ENCODE measurements around the gene ELF5. TPM values are rescaled to one million over a fixed set of nuclear protein-coding genes. Genes with fewer than 3 reads are reported as not detected.

ELF5 gene
- total and polyA plus RNA-seq, 2 of the 8 experiments (the other 6 are each of a cell fraction or from before 2014, with no cell fraction given): not detected

DNA sequence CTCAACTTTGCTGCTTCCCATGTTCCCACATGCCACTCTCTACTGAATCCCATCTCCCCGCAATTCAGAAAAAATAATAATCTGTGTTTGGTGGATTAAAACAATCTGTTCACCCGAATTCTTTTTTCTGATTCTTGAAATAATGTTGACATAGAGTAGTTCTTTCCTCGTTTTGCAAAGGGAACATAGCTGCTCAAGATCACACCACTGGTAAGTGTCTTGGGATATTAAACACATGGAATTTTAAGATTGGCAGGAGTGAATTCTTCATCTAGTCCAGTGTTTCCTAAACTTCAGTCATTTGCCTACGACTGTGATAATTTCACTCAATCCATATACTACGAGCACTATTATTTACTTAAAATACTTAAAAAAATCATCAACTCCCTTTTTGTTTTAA lies 6.0 kb downstream of the ELF5 start:
- H3K23ac ChIP-seq (ENCODE audit: insufficient read length): no peak overlapping the region
- H3K27ac ChIP-seq (ENCODE audit: low read depth, low read length): no peak overlapping the region
- FAIRE-seq (no peak), DNase-seq (ENCODE audit: low read depth in 1 of 2, low spot score in 2 of 2) (no peak)
- H3K56ac ChIP-seq (replicated peaks; ENCODE audit: insufficient read length, low read depth, low read length): no peak overlapping the region
- H2AK5ac ChIP-seq (ENCODE audit: low read depth, low read length): no peak overlapping the region
- no peak overlapping the region for H3K14ac ChIP-seq (ENCODE audit: insufficient read length)
- no peak overlapping the region for H2BK12ac ChIP-seq (ENCODE audit: low read depth, low read length)
- no peak overlapping the region for H4K5ac ChIP-seq (ENCODE audit: insufficient read length, low read depth, low read length)
- ChIA-PET POLR2A (ENCODE audit: partially characterized antibody) (no interaction called here), CTCF (ENCODE audit: partially characterized antibody) (interaction anchor here (0.6 kb wide), 1 partner anchor 296 kb away, joined by 4 read pairs; no protein-coding TSS in a partner anchor)
- no peak overlapping the region for H4K91ac ChIP-seq (replicated peaks; ENCODE audit: insufficient read length, low read length)
- 85 to 100% methylated on average over 1 to 5 of the region's 5 CpGs for WGBS, 2 experiments (ENCODE audit: extremely low coverage in 1 of 2, insufficient coverage in 1 of 2, insufficient read length in 1 of 2, insufficient replicate concordance in 2 of 2, low coverage in 1 of 2, low lambda C conversion rate in 2 of 2, missing lambda C conversion rate in 1 of 2)
- H2BK120ac ChIP-seq (replicated peaks; ENCODE audit: low read depth, low read length): no peak overlapping the region
- no peak overlapping the region for H3K4ac ChIP-seq (replicated peaks; ENCODE audit: insufficient read length, low read depth, low read length)
- no peaks in the 10 kb centered on the region for H3K79me1 ChIP-seq (ENCODE audit: low read depth, low read length)
- no peak overlapping the region for H2BK5ac ChIP-seq (ENCODE audit: low read depth, low read length)
- H4K20me1 ChIP-seq (replicated peaks in 1 of 2; ENCODE audit: control insufficient read depth in 1 of 2, insufficient read depth in 2 of 2, low read length in 2 of 2): no peaks in the 10 kb centered on the region
- no peak overlapping the region for H3K9ac ChIP-seq (replicated peaks in 1 of 4; ENCODE audit: extremely low read depth in 1 of 4, low read depth in 3 of 4, low read length in 3 of 4)
- no peak overlapping the region for H2BK15ac ChIP-seq (ENCODE audit: low read length)
- no peaks in the 10 kb centered on the region for H3K27me3 ChIP-seq (replicated peaks in 1 of 4; ENCODE audit: control insufficient read depth in 3 of 4, extremely low read depth in 1 of 4, insufficient read depth in 3 of 4, low read length in 3 of 4)
- no peak overlapping the region for H3K4me3 ChIP-seq (ENCODE audit: extremely low read depth in 1 of 4, insufficient read depth in 2 of 4, low read depth in 3 of 4, low read length in 4 of 4)
- H3K18ac ChIP-seq (ENCODE audit: extremely low read depth, low read length): no peak overlapping the region
- H3K23me2 ChIP-seq (ENCODE audit: low read depth, low read length): no peaks in the 10 kb centered on the region
- H3K4me1 ChIP-seq (replicated peaks in 1 of 4; ENCODE audit: control insufficient read depth in 3 of 4, insufficient read depth in 4 of 4, low read length in 3 of 4): no peaks in the 10 kb centered on the region
- no peak overlapping the region for H2AFZ ChIP-seq (ENCODE audit: low read length)
- H3K4me2 ChIP-seq (ENCODE audit: insufficient read depth in 1 of 2, low read depth in 2 of 2, low read length in 2 of 2): no peak overlapping the region
- H3K79me2 ChIP-seq (ENCODE audit: control insufficient read depth in 1 of 2, insufficient read depth in 2 of 2, low read length in 2 of 2): no peaks in the 10 kb centered on the region
- H3K36me3 ChIP-seq (ENCODE audit: control insufficient read depth in 2 of 4, insufficient read depth in 4 of 4, low read length in 3 of 4): no peaks in the 10 kb centered on the region
- no peak overlapping the region for H4K8ac ChIP-seq (ENCODE audit: extremely low read depth, insufficient read depth, low read length)
- H2BK20ac ChIP-seq (ENCODE audit: low read length): no peak overlapping the region
- no peaks in the 10 kb centered on the region for H3K9me3 ChIP-seq (ENCODE audit: insufficient read depth in 2 of 2, low read depth in 1 of 2, low read length in 1 of 2)
- TF ChIP-seq, protein P1, sequence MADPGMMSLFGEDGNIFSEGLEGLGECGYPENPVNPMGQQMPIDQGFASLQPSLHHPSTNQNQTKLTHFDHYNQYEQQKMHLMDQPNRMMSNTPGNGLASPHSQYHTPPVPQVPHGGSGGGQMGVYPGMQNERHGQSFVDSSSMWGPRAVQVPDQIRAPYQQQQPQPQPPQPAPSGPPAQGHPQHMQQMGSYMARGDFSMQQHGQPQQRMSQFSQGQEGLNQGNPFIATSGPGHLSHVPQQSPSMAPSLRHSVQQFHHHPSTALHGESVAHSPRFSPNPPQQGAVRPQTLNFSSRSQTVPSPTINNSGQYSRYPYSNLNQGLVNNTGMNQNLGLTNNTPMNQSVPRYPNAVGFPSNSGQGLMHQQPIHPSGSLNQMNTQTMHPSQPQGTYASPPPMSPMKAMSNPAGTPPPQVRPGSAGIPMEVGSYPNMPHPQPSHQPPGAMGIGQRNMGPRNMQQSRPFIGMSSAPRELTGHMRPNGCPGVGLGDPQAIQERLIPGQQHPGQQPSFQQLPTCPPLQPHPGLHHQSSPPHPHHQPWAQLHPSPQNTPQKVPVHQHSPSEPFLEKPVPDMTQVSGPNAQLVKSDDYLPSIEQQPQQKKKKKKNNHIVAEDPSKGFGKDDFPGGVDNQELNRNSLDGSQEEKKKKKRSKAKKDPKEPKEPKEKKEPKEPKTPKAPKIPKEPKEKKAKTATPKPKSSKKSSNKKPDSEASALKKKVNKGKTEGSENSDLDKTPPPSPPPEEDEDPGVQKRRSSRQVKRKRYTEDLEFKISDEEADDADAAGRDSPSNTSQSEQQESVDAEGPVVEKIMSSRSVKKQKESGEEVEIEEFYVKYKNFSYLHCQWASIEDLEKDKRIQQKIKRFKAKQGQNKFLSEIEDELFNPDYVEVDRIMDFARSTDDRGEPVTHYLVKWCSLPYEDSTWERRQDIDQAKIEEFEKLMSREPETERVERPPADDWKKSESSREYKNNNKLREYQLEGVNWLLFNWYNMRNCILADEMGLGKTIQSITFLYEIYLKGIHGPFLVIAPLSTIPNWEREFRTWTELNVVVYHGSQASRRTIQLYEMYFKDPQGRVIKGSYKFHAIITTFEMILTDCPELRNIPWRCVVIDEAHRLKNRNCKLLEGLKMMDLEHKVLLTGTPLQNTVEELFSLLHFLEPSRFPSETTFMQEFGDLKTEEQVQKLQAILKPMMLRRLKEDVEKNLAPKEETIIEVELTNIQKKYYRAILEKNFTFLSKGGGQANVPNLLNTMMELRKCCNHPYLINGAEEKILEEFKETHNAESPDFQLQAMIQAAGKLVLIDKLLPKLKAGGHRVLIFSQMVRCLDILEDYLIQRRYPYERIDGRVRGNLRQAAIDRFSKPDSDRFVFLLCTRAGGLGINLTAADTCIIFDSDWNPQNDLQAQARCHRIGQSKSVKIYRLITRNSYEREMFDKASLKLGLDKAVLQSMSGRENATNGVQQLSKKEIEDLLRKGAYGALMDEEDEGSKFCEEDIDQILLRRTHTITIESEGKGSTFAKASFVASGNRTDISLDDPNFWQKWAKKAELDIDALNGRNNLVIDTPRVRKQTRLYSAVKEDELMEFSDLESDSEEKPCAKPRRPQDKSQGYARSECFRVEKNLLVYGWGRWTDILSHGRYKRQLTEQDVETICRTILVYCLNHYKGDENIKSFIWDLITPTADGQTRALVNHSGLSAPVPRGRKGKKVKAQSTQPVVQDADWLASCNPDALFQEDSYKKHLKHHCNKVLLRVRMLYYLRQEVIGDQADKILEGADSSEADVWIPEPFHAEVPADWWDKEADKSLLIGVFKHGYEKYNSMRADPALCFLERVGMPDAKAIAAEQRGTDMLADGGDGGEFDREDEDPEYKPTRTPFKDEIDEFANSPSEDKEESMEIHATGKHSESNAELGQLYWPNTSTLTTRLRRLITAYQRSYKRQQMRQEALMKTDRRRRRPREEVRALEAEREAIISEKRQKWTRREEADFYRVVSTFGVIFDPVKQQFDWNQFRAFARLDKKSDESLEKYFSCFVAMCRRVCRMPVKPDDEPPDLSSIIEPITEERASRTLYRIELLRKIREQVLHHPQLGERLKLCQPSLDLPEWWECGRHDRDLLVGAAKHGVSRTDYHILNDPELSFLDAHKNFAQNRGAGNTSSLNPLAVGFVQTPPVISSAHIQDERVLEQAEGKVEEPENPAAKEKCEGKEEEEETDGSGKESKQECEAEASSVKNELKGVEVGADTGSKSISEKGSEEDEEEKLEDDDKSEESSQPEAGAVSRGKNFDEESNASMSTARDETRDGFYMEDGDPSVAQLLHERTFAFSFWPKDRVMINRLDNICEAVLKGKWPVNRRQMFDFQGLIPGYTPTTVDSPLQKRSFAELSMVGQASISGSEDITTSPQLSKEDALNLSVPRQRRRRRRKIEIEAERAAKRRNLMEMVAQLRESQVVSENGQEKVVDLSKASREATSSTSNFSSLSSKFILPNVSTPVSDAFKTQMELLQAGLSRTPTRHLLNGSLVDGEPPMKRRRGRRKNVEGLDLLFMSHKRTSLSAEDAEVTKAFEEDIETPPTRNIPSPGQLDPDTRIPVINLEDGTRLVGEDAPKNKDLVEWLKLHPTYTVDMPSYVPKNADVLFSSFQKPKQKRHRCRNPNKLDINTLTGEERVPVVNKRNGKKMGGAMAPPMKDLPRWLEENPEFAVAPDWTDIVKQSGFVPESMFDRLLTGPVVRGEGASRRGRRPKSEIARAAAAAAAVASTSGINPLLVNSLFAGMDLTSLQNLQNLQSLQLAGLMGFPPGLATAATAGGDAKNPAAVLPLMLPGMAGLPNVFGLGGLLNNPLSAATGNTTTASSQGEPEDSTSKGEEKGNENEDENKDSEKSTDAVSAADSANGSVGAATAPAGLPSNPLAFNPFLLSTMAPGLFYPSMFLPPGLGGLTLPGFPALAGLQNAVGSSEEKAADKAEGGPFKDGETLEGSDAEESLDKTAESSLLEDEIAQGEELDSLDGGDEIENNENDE (IDR thresholded peaks at IDR 0.05; ENCODE audit: insufficient replicate concordance, low read length): no peak

Data from H1 (cell line).